ENCODE results near the gene CCDC150. TPM values are rescaled to one million over a fixed set of nuclear protein-coding genes. Genes with fewer than 3 reads are reported as not detected.

Gene CCDC150
- total RNA-seq (2014; rRNA removed) (13.1 and 15.6 TPM in 2 replicates), Bru-seq, nascent RNA (percentile 57 among the genes with signal in this experiment), BruChase-seq, experiment 1, labeled RNA remaining after a 6-hour chase (percentile 51 among the genes with signal in this experiment), BruChase-seq, experiment 2, labeled RNA remaining after a 2-hour chase (percentile 40 among the genes with signal in this experiment)
- long read RNA-seq, partial matches to known transcripts: 0 of 8 reads
- long read RNA-seq, other reads (novel, unspliced or antisense): 8 of 8 reads

DNA sequence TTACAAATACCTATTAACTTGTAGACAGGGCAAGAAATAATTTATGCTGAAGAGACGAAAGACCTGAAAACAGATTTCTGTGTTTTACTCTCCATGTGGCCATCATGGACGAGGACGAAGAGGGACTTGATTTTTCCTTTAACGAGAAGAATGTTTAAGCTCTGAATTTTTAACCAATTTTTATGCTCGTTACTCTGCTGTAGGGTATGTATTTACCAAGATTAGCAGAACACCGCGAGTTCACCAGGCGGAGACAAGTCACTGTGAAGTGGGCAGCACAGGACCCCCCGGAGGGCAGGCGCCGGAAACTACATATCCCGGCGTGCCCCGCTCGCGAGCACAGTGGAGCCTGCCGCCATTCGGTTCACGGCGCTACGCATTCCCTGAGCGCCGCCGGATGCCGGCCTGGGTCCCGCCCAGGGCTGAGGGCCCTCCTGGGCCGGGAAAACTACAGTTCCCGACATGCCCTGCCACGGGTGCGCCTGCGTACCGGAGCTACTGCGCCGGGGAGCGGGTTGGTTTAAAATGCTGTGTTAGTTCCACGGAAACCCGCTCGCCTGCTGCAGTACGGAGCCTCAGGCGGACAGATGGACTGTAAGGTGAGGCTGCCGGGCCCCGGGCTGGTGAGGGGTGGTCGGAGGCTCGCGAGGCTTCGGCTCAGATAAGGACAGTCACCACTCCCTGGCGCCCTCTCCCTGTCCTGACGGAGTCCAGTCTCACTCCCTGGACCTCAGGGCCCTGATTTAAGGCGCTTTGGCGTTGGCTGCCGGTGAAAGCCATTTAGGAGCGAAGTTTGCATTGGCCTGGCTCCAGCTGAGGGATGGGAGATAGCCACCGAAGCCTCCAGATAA lies at the start of gene CCDC150:
TSS of gene CCDC150 (plus strand) at position 536 of the 851 bp plus-strand sequence. CDS start at position 588, 52 bp downstream.
- DNase-seq: peak; percentile 97
- BruUV-seq (replicated peaks): TSS peak; percentile 73
- Histone ChIP-seq H3K27ac (ENCODE audit: low read length) (0 out of 2 replicates have a peak within 1 kb of the TSS, but pooled peaks have one; percentile 5), H3K9ac (ENCODE audit: low read length) (peak within 1 kb of the TSS; percentile 72), H3K4me1 (ENCODE audit: insufficient read depth, low read length) (peaks cover 7% of the 10 kb centered on the region; the same call in 1 of the 2 replicates), H4K20me1 (ENCODE audit: low read length) (no peaks in the 10 kb centered on the region), H3K36me3 (ENCODE audit: low read depth, low read length) (no peaks in the 10 kb centered on the region), H3F3A (ENCODE audit: low read length, unreplicated experiment) (no peaks in the 10 kb centered on the region), H3K27me3 (ENCODE audit: low read length) (no peaks in the 10 kb centered on the region), H3K4me3 (ENCODE audit: low read length) (peak within 1 kb of the TSS; percentile 80), H3K79me2 (ENCODE audit: low read length) (peaks cover 45% of the 10 kb centered on the region), H3K9me3 (ENCODE audit: low read length) (no peaks in the 10 kb centered on the region), H2AFZ (ENCODE audit: low read length) (peak within 1 kb of the TSS; percentile 99), H3K9me2 (replicated peaks; ENCODE audit: low read length) (no peaks in the 10 kb centered on the region), H3K4me2 (ENCODE audit: low read length) (peak within 1 kb of the TSS; percentile 84)
- ChIA-PET CTCF (interaction anchor here (0.8 kb wide), 1 partner anchor 97 kb away, joined by 3 read pairs; no protein-coding TSS in a partner anchor), POLR2A (ENCODE audit: unreplicated experiment) (interaction anchor here (0.5 kb wide), 1 partner anchor 77 kb away, joined by 3 read pairs; no protein-coding TSS in a partner anchor)
- ATAC-seq: peak; percentile 100
- TF ChIP-seq EZH2 (IDR thresholded peaks at IDR 0.05; ENCODE audit: low read length, unreplicated experiment) (no peak), EZH2phosphoT487 (IDR thresholded peaks at IDR 0.05; ENCODE audit: borderline replicate concordance, low read length) (no peak)
- TF ChIP-seq, protein P1, sequence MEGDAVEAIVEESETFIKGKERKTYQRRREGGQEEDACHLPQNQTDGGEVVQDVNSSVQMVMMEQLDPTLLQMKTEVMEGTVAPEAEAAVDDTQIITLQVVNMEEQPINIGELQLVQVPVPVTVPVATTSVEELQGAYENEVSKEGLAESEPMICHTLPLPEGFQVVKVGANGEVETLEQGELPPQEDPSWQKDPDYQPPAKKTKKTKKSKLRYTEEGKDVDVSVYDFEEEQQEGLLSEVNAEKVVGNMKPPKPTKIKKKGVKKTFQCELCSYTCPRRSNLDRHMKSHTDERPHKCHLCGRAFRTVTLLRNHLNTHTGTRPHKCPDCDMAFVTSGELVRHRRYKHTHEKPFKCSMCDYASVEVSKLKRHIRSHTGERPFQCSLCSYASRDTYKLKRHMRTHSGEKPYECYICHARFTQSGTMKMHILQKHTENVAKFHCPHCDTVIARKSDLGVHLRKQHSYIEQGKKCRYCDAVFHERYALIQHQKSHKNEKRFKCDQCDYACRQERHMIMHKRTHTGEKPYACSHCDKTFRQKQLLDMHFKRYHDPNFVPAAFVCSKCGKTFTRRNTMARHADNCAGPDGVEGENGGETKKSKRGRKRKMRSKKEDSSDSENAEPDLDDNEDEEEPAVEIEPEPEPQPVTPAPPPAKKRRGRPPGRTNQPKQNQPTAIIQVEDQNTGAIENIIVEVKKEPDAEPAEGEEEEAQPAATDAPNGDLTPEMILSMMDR (conservative IDR thresholded peaks at IDR 0.05; ENCODE audit: low read depth, low read length): peak; percentile 47
- intact Hi-C loops (cut with micrococcal nuclease): loop anchor here (2.0 to 5.0 kb wide), 3 partner anchors 39 to 103 kb away; no protein-coding TSS in a partner anchor

DNA sequence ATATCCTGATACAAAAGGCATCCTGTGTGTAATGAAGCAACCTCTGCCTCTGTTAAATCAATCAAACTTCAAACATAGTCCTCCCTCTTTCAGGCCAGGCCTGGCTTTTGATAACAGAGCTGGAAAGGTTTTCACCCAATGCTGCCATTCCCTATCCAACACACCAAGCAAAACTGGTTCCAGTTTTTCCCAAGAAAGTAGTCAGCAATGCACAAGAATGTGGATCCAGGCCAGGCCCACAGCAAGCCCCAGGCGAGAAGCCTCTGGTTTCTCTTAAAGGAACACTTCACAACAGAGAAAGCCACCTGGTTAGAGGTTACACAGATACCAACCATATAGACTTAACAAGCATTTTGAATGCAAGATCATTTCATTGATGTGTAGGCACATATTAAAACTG lies 49.2 kb upstream of the CCDC150 start:
- peak; percentile 58 for DNase-seq
- CTCF ChIA-PET: no interaction called here
- no peaks in the 10 kb centered on the region for H3K9me2 ChIP-seq (replicated peaks; ENCODE audit: low read length)
- no peak for ATAC-seq
- TF ChIP-seq EZH2 (IDR thresholded peaks at IDR 0.05; ENCODE audit: low read length, unreplicated experiment): no peak
- TF ChIP-seq EZH2phosphoT487 (IDR thresholded peaks at IDR 0.05; ENCODE audit: borderline replicate concordance, low read length): no peak
- TF ChIP-seq, protein P1 (conservative IDR thresholded peaks at IDR 0.05; ENCODE audit: low read depth, low read length): no peak
- H3K36me3 ChIP-seq (ENCODE audit: low read depth, low read length): no peaks in the 10 kb centered on the region
- intact Hi-C loops (cut with micrococcal nuclease): loop anchor here (10.0 kb wide), 1 partner anchor 165 kb away; no protein-coding TSS in a partner anchor
- no peak overlapping the region for H3K27ac ChIP-seq (ENCODE audit: low read length)
- H3K27me3 ChIP-seq (ENCODE audit: low read length): peaks cover 6% of the 10 kb centered on the region
- peaks cover 26% of the 10 kb centered on the region for H3K4me1 ChIP-seq (ENCODE audit: insufficient read depth, low read length)
- BruUV-seq (replicated peaks): no TSS peak
- no peaks in the 10 kb centered on the region for H3K79me2 ChIP-seq (ENCODE audit: low read length)
- no peaks in the 10 kb centered on the region for H3F3A ChIP-seq (ENCODE audit: low read length, unreplicated experiment)
- H3K4me3 ChIP-seq (ENCODE audit: low read length): no peak overlapping the region
- H3K4me2 ChIP-seq (ENCODE audit: low read length): no peak overlapping the region
- POLR2A ChIA-PET (ENCODE audit: unreplicated experiment): no interaction called here
- no peak overlapping the region for H3K9ac ChIP-seq (ENCODE audit: low read length)
- H3K9me3 ChIP-seq (ENCODE audit: low read length): no peaks in the 10 kb centered on the region
- H2AFZ ChIP-seq (ENCODE audit: low read length): no peak overlapping the region
- H4K20me1 ChIP-seq (ENCODE audit: low read length): no peaks in the 10 kb centered on the region
